Activated naive CD8-positive, alpha-beta T cell treated with anti-CD3 and anti-CD28 coated beads, Interleukin-2, amount 50 U/mL, for 24 hours (primary cell): ENCODE results near the gene SALL4.
"Not testable (repeated sequence)": the region's sequence is repeated elsewhere in the genome, so short reads cannot be mapped to it uniquely, and the experiment has no call there.

Experiments used
- ATAC-seq: fragments of 150-1000 bp; cut with Tn5 transposase; one replicate; pipeline ENCODE4 v1.10.0; 2021
- DNase-seq: peaks from one replicate; pipeline ENCODE4 v3.0.0; 2021
- H3K27ac Mint-ChIP-seq: one replicate; pipeline ENCODE4 v1.8.0; 2021; ENCODE audit warnings: mild to moderate bottlenecking, mixed read lengths
- H3K27me3 Mint-ChIP-seq: one replicate; pipeline ENCODE4 v1.8.0; 2021; ENCODE audit warnings: mixed read lengths
- H3K36me3 Mint-ChIP-seq: one replicate; pipeline ENCODE4 v1.8.0; 2021; ENCODE audit warnings: low read depth, mixed read lengths
- H3K4me1 Mint-ChIP-seq: one replicate; pipeline ENCODE4 v1.8.0; 2021; ENCODE audit warnings: mixed read lengths
- H3K4me3 Mint-ChIP-seq: one replicate; pipeline ENCODE4 v1.8.0; 2021; ENCODE audit warnings: mild to moderate bottlenecking, moderate library complexity, mixed read lengths
- H3K9me3 Mint-ChIP-seq: one replicate; pipeline ENCODE4 v1.8.0; 2021; ENCODE audit warnings: mixed read lengths

SALL4 gene

DNA sequence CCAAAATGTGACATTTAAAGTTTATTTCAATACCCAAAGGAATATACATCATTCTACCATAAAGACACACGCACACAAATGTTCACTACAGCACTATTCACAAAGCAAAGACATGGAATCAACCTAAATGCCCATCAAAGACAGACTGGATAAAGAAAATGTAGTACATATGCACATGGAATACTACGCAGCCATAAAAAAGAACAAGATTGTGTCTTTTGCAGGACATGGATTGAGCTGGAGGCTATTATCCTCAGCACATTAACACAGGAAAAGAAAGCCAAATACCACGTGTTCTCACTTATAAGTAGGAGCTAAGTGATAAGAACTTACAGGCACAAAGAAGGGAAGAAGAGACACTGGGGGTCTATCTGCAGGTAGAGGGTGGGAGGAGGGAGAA is 56.5 kb downstream of the SALL4 start:
- Mint-ChIP-seq H3K4me3 (no peak overlapping the region), H3K27ac (no peak overlapping the region), H3K36me3 (no peaks in the 10 kb centered on the region), H3K27me3 (peaks cover 5% of the 10 kb centered on the region), H3K4me1 (peaks cover 4% of the 10 kb centered on the region), H3K9me3 (peaks cover 5% of the 10 kb centered on the region)
- ATAC-seq (no peak), DNase-seq (no peak)

DNA sequence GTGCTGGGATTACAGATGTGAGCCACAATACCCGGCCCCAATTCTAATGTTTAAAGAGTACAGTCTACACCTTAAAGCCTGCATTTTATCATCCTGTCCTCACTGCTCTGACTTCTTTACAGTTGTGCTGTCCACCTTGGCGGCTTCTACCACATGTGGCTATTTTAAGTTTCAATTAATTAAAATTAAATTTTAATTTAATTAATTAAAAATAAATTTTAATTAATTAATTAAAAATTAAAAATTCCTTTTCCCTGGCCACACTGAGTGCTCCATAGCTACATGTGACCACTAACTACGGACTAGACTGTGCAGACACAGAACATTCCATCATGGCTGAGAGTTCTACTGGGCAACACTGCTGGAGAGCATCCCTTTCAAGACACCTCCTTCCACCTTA is 61.5 kb downstream of the SALL4 start:
- Mint-ChIP-seq H3K27ac (no peak overlapping the region), H3K36me3 (no peaks in the 10 kb centered on the region), H3K9me3 (peaks cover 4% of the 10 kb centered on the region), H3K27me3 (peaks cover 4% of the 10 kb centered on the region), H3K4me3 (no peak overlapping the region), H3K4me1 (no peaks in the 10 kb centered on the region)
- ATAC-seq (no peak), DNase-seq (no peak)

DNA sequence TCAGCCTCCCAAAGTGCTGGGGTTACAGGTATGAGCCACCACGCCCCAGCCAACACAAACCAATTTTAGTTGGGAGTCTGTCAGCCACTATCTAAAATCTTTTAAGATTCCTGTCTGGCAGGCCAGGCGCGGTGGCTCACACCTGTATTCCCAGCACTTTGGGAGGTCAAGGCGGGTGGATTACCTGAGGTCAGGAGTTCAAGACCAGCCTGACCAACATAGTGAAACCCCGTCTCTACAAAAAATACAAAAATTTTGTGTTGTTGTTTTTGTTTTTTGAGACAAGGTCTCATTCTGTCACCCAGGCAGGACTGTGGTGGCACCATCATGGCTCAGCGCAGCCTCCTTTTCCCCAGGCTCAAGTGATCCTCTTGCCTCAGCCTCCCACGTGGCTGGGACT is 62.0 kb downstream of the SALL4 start:
- not testable (repeated sequence) for DNase-seq, H3K36me3 Mint-ChIP-seq, H3K4me3 Mint-ChIP-seq, H3K27ac Mint-ChIP-seq, ATAC-seq, H3K9me3 Mint-ChIP-seq, H3K27me3 Mint-ChIP-seq, H3K4me1 Mint-ChIP-seq

DNA sequence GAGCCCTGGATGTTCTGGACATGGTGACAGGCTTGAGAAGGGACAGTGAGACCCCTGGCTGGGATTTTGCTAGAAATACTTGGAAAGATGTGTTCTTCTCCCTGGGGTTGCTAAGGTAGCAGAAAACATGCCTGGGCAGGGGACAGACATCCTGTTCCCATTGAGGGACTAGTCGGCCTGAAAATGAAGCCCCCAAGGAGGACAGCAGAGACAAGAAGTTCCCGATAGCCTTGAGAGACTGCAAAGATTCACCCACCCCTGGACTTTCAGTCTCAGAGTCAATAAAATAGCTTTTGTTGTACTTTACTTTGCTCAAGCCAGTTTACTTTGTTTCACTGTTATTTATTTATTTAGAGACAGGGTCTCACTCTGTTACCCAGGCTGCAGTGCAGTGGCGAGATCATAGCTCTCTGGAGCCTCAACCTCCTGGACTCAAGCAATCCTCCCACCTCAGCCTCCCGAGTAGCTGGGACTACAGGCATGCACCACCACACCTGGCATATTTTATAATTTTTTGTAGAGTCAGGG is 62.5 kb downstream of the SALL4 start:
- Mint-ChIP-seq H3K9me3 (no peaks in the 10 kb centered on the region), H3K27ac (no peak overlapping the region), H3K27me3 (no peaks in the 10 kb centered on the region), H3K4me3 (no peak overlapping the region), H3K36me3 (no peaks in the 10 kb centered on the region), H3K4me1 (no peaks in the 10 kb centered on the region)
- DNase-seq = no peak
- no peak for ATAC-seq

DNA sequence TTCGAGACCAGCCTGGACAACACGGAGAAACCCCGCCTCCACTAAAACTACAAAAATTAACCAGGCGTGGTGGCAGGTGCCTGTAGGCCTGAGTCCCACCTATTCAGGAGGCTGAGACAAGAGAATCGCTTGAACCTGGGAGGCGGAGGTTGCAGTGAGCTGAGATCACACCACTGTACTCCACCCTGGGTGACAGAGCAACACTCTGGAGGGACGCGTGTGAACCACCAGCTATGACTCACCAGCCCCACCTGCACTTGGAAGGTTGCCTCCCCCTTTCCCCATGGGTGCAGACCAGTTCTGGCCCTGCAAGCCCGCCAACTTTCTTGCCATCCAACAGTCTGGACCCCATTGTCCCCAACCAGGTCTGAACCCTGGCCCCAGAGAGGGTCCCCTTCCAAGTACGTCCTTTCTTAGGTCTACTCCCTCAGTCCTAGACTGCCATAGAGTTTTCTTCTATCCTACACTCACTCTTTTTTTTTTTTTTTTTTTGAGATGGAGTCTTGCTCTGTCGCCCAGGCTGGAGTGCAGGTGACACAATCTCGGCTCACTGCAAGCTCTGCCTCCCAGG is 63.4 kb downstream of the SALL4 start:
- no peaks in the 10 kb centered on the region for H3K4me1 Mint-ChIP-seq
- no peak overlapping the region for H3K27ac Mint-ChIP-seq
- no peak overlapping the region for H3K4me3 Mint-ChIP-seq
- no peaks in the 10 kb centered on the region for H3K27me3 Mint-ChIP-seq
- no peaks in the 10 kb centered on the region for H3K9me3 Mint-ChIP-seq
- ATAC-seq (peak; percentile 49), DNase-seq (no peak)
- H3K36me3 Mint-ChIP-seq = no peaks in the 10 kb centered on the region

DNA sequence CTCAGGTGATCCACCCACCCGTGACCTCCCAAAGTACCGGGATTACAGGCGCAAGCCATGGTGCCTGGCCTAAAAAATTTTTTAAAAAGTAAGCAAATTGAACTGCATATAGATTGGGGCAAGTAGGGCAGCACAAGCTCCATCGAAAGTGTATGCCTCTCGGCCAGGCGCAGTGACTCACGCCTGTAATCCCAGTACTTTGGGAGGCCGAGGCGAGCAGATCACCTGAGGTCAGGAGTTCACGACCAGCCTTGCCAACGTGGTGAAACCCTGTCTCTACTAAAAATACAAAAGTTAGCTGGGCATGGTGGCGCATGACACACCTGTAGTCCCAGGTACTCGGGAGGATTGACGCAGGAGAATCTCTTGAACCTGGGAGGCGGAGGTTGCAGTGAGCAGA is 64.1 kb downstream of the SALL4 start:
- not testable (repeated sequence) for H3K27me3 Mint-ChIP-seq

DNA sequence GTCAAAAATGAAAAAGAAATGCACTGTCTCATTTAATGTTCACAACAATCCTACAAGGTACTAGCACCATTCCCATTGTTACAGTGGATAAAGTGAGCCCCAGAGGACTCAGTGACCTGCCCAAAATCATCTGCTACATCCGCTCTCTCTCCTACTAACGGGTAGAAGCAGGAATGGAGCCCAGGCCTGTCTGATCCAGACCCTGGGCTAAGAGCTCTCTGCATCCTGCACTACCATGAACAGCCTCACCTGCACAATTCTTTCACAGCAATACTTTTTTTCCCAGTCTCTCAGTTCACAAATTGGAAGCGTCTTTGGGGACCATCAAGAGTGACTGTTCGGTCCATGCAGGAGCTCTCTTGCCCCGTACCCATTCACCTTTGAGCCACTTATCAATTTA is 65.4 kb downstream of the SALL4 start:
- ATAC-seq = no peak

More for the DNA sequence above, 64.1 kb downstream of the SALL4 start:
- H3K27ac Mint-ChIP-seq, H3K4me3 Mint-ChIP-seq, DNase-seq, ATAC-seq, H3K36me3 Mint-ChIP-seq, H3K9me3 Mint-ChIP-seq, H3K4me1 Mint-ChIP-seq: not testable (repeated sequence)

DNA sequence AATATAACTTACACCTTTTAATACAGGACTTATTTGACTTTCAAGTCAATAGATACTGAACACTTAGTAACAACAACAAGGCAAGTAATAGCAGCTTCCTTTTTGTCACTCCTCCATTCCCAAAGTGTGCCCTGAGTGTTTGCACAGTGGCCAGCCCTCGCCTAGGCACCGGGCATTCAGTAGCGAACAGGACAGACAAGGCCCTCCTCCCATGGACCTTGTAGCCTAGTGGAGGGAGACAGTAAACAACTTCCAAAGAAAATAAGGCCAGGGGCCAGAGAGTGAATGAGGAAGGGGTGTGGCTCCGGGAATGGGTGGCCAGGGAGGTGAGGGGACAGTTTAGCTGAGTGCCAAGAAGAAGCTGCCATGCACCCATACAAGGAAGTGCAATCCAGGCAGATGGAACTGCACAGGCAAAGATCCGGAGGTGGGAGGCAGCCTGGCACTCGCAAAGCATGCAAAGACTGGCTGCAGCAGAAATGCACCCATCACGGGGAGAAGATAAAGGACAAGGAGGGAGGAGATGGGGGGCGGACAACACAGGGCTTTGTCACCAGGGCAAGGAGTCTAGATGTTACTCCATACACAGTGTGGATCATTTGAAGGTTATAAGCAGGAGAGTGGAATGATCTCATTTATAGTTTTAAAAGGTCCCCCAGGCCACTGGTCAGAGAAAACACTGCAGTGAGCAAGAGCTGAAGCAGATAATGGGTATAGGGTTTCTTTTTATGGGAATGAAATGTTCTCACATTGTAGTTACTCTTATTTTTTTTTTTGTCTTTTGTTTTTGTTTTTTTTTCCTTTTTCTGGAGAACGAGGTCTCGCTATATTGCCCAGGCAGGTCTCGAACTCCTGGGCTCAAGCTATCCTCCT is 66.4 kb downstream of the SALL4 start:
- DNase-seq (no peak), ATAC-seq (no peak)
- H3K4me3 Mint-ChIP-seq = no peak overlapping the region
- H3K9me3 Mint-ChIP-seq = no peaks in the 10 kb centered on the region
- no peaks in the 10 kb centered on the region for H3K27me3 Mint-ChIP-seq
- no peak overlapping the region for H3K27ac Mint-ChIP-seq
- H3K4me1 Mint-ChIP-seq = peaks cover 11% of the 10 kb centered on the region
- no peaks in the 10 kb centered on the region for H3K36me3 Mint-ChIP-seq

More for the DNA sequence above, 65.4 kb downstream of the SALL4 start:
- no peaks in the 10 kb centered on the region for H3K36me3 Mint-ChIP-seq
- H3K9me3 Mint-ChIP-seq = no peaks in the 10 kb centered on the region
- no peak overlapping the region for H3K4me3 Mint-ChIP-seq
- no peak for DNase-seq
- peaks cover 8% of the 10 kb centered on the region for H3K4me1 Mint-ChIP-seq
- no peak overlapping the region for H3K27ac Mint-ChIP-seq
- no peaks in the 10 kb centered on the region for H3K27me3 Mint-ChIP-seq

DNA sequence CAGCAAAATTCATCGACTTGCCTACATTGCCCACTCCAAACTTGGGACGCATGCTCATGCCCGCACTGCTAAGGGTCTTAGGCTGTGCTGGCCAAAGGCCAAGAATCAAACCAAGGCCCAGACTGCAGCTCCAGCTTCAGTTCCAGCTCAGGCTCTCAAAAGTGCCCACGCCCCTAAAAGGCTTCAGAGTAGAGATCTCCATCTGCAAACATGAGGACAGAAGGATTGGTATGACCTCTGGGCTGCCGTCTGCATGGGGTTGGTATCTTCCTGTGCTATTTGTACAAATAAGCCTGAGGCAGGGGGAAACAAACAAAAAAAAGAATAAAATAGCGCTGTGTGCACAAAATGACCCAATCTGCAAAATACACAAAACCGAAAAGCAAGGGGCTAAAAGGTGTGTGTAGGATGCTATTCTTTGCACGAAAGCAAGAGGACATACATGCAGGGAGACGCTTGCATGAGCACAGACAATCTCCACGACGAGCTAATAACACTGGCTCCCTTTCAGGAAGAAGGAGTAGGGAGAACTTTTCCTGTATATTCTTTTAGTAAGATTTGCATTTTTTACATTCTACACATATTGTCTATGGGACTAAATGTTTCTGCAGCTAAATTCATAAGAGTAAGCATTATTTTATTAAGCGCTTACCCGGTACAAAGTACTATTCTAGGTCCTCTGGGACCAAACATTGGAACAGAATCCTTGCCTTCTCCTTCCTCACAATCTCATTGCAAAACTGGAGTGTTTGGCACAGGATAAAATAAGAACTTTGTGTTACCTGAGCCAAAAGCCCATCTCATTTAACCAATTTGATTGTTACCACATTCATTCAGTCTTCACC is 67.2 kb downstream of the SALL4 start:
- H3K27me3 Mint-ChIP-seq = peaks cover 1% of the 10 kb centered on the region
- H3K27ac Mint-ChIP-seq = no peak overlapping the region
- DNase-seq = no peak
- no peak for ATAC-seq
- H3K4me1 Mint-ChIP-seq = peaks cover 11% of the 10 kb centered on the region
- H3K36me3 Mint-ChIP-seq = no peaks in the 10 kb centered on the region
- H3K4me3 Mint-ChIP-seq = no peak overlapping the region
- no peaks in the 10 kb centered on the region for H3K9me3 Mint-ChIP-seq

DNA sequence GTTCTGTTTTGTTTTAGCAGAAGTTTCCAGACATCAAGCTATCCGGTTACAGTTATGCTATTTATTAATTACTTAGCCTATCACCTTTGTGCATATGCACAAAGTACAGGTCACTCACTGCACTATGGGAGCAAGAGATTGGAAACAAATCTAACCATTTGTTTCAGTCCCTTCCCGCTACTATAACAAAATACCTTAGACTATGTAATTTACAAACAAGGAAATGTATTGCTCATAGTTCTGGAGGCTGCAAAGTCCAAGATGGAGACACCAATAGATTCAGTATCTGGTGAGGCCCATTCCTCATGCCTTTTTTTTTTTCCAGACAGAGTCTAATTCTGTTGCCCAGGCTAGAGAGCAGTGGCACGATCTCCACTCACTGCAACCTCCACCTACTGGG is 69.3 kb downstream of the SALL4 start:
- peaks cover 11% of the 10 kb centered on the region for H3K4me1 Mint-ChIP-seq
- H3K9me3 Mint-ChIP-seq = no peaks in the 10 kb centered on the region
- DNase-seq (no peak), ATAC-seq (no peak)
- H3K27ac Mint-ChIP-seq = no peak overlapping the region
- H3K27me3 Mint-ChIP-seq = peaks cover 2% of the 10 kb centered on the region
- no peak overlapping the region for H3K4me3 Mint-ChIP-seq
- no peaks in the 10 kb centered on the region for H3K36me3 Mint-ChIP-seq
